NCI-H1092 treated with DMSO at 0.1 percent for 48 hours (cell line): ENCODE data around the gene NBPF20.
A peak's percentile ranks its signal among the peaks of the same experiment; 100 is the strongest.
"Not testable (repeated sequence)": the region's sequence is repeated elsewhere in the genome, so short reads cannot be mapped to it uniquely, and the experiment has no call there.

Experiments used
- DNase-seq: peaks from one replicate; lab custom pipeline; 2025; lab: John Stamatoyannopoulos, UW

The NBPF20 gene

GRCh38 chr1:145425436-145426029 is at the start of gene NBPF20:
Gene NBPF20 (minus strand): TSS chr1:145425603. CDS start chr1:145405272, 20,331 bp downstream.
- DNase-seq = peak; percentile 90

DNA sequence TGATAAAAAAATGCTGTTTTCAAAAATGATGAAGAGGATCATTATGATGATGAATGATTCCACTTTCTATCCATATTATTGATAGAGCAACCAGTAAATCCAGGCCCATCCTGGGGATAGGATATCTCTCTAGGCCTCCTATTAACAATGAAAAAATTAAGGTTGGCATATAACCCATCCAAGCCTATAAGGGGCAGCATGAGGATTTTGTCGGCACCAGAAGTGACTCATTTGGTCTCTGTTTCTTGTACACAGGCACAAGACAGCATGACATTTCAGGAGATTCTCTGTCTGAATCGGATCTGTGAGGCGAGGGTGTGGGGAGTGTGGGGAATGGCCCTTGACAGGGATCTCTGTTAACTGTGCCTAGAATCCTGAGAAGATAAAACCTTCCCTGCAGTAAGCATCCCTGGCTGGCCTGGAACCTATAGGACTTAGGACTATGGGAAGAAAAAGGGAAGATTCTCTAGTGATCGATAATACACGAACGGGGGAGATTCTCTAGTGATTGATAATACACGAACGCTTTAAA is 49.5 kb upstream of the NBPF20 start:
- not testable (repeated sequence) for DNase-seq

- DNase-seq = not testable (repeated sequence)
These were observed 47.3 kb upstream of the NBPF20 start for GRCh38 chr1:145472731-145473130.

DNA sequence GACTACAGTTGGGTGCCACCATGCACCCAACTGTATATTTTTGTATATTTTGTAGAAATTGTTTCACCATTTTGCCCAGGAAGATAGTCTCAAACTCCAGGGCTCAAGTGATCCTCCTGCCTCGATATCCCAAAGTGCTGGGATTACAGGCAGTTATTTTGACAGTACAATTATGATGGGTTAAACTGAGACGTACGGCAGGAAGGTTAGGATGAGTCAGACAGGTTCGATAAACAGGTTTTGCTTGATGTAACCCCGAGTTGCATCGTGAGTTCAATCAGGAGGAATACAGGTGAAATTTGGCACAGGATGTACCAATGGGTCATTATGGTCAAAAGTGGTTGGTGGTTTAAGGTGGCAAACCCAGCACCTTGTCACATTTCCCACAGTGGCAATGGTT is 46.0 kb upstream of the NBPF20 start:
- DNase-seq = not testable (repeated sequence)

DNA sequence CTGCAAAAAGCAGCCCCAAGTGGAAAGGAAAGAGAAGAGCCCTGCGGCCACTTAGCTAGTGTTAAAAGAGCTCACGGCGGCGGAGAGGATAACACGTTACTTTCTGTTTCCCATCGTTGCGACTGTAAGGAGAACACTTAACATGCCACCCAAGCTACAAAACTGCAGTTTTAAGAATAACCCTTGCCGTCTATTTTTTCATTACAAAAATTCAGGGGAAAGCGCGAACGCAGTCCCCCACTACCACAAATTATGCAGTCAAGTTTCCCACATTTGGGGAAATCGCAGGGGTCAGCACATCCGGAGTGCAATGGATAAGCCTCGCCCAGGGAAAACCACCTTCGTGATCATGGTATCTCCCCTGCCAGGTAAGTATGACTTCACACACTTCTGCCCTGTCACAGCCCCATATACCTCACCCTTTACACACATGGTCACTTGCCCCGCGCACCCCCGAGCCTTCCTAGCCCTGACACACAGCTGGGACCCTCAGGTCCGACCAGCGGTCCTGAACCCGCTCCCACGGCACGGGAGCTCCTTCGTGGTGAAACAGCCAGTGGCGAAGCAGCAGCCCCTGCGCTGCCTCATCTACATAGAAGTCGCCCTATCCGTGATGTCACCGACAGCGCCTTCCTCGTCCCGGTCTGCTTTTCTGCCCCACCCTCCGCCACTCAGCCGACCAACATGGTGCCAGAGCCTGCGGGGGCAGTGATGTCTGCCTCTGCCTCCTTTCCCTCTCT is 40.2 kb upstream of the NBPF20 start:
- DNase-seq = peak; percentile 52

- not testable (repeated sequence) for DNase-seq
These were observed 39.4 kb upstream of the NBPF20 start for GRCh38 chr1:145464708-145465336.

DNA sequence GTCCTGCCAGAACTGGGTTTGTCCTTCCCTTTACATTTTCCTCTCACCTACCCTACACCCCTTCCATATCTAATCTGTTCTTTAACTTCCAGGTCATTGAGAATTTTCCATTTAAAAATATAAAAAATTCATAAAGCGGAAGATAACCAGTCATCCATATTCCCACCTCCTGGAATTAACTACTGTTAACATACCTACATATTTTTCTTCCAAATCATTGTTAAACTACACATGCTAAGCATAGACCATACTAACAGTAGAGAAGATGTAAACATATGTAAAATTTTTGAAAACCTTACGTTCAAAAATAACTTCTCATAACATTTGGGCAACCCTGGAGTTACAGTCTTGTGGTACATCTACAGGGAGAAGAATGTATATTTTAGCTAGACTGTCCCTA is 38.6 kb upstream of the NBPF20 start:
- DNase-seq = not testable (repeated sequence)

DNA sequence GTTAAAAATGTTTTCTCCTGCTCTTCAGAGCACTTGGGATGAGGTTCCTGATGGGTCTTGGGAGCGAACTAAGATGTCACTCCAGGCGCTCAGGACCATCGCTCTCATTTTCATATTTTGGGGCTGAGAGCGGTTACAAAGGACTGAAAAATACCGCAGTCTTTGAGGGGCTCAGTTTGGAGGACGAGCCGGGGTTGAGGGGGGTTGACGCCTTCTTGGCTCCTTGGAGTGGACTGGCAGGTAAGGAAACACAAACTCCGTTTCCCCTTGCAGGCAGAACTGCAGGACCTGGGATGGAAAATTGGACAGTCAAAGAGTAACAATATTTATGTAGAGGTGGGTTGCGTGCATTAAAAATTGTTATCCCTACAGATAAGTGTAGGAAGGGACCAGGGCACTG is 35.3 kb upstream of the NBPF20 start:
- not testable (repeated sequence) for DNase-seq

DNA sequence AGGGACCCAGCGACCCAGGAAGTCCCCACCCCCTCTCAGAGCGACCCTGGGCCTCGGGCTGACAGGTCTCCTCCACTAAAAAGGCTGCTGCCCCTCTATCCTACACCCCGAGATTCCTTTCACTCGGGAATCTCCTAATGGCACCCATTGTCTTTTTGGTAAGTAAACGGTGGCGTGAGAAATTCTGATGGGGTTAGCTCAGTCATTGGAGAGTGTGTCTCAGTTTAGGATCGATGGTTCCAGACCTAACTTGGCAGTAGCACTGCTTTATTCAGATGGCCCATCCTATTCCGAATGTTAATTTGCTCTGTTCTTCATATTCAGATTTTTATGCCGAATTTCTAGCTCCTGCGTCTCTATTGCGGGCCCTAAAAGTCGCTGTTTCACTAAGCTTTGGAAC is 34.6 kb upstream of the NBPF20 start:
- not testable (repeated sequence) for DNase-seq

DNA sequence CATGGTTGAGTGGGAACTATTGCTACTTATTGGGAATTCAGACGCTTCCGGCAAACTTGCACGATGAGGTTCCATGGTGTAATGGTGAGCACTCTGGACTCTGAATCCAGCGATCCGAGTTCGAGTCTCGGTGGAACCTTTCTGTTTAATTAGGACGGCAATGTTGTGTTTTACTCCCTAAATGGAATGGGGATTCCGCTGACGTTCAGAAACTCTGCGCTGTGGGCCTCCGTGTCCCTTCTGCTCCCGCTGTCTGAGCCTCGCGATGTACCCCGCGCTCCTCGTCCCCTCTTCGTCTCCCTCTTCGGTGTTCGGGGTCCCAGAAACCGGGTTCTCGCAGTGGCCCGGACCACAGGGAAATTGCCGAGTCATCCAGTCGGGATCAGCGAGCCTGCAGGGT is 34.2 kb upstream of the NBPF20 start:
- DNase-seq = not testable (repeated sequence)

DNA sequence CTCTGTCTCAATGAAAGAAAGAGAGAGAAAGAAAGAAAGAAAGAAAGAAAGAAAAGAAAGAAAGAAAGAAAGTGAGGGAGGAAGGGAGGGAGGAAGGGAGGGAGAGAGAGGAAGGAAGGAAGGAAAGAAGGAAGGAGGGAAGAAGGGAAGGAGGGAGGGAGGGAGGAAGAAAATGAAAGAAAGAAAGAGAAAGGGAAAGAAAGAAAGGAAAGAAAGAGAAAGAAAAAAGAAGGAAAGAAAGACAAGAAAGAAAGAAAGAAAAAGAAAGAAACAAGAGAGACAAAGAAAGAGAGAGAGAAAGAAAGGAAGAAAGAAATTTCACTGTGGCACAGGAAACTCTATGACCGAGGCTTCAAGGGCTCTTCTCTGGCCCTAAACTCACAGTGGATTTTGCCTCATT is 33.7 kb upstream of the NBPF20 start:
- DNase-seq = not testable (repeated sequence)

DNA sequence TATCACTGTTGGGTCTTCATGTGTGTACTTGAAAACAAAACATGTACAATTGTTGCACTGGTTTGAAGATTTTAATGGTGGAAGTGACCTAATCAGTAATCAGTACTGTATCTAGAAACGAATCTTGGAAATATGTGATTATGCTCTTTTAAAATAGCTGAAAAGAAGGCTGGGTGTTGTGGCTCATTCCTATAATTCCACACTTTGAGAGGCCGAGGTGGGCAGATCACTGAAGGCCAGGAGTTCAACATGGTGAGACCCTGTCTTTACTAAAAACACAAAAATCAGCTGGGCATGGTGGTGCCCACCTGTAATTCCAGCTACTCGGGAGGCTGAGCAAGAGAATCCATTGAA is 29.4 kb upstream of the NBPF20 start:
- not testable (repeated sequence) for DNase-seq

DNA sequence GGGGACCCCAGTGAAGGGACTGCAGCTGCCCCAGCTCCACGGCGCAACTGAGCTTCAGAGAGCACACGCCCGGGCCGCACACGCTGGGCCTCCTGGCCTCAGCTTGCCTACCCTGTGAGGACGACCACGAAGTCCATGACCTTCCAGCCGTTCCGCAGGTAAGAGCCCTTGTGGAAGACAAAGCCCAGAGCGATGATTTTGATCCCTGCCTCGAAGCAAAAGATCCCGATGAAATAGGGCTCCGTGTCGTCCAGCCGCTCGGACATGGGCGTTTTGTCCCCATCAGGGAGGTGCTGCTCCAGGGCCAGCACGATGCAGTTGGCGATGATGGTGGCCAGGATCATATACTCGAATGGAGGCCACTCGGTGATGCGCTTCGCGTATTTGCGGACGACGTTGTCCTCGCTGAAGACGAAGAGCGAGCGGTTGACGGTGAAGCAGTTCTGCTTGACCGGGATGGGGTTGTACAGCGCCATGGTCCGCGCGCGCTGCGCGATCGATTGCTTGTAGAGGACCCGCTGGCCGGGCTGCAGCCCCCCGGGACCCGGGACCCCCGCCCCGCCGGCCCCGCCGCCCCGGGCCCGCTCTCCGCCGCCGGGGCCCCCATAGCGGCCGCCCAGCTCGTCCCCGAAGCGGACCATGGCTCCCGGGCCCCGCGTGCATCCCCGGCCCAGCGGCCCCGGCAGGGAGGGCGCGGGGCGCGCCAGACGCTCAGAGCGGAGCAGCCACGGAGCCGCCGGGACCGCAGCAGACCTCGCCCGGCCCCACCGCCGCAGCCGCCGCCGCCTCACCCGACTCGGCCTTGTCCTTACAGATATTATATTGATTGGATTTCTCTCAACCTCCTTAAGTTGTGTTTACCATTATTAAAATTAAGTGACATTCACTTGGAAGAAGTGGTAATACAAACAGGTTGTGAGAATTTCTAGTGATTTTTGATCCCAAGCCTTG is 28.7 kb upstream of the NBPF20 start:
- not testable (repeated sequence) for DNase-seq

DNA sequence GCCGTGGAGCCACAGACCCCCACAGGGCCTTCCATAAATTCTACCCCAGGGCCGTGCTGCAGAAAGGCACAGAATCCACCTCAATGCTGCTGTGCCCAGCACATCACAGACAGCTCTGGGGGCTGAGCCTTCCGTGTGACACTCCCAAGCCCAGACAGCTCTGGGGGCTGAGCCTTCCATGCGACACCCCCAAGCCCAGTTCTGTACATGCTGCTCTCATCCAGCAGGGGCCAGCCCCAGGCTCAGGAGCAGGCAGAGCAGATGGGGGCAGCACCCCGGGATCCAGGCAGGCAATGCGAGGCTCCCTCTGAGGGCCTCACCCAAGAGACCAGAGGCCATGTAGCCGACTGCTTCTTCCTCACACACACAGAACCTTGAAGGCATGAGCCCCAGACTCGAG is 27.1 kb upstream of the NBPF20 start:
- DNase-seq = not testable (repeated sequence)

DNA sequence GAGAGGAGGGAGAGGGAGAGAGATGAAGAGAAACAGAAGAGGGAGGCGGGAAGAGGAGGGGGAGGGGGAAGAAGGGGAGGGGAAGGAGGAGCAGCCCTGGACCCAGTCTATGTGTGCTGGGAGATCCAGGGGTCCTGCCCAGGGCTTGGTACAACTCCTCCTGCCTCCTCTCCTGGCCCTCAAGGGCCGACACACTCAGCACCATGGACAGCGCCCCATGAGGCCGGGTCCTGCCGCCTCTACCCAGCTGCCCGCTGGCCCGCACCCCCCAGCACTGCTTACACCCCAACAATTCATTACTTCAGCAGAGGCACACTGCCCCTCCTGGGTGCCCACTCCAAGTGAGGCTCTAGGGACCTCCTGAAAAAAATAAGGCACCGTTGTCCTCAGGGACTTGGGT is 26.5 kb upstream of the NBPF20 start:
- not testable (repeated sequence) for DNase-seq

DNA sequence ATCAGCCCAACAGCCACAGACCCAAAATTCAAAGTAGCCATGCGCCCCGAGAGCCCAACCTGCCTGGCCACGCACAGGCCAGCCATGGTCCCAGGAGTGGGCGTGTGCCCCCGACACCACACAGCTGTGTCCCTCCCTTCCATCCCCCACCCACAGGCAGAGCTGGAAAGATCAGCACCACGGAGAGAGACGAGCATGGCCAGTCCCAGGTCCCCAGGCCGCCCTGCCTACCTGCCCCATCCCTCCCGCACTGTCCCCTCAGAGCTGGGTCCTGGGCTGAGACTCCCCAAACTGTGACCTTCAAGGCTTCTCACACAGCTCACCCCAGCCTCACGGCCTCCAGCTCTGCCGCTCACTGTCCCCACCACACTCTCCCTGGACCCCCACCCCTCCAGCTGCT is 19.8 kb upstream of the NBPF20 start:
- DNase-seq = not testable (repeated sequence)

- DNase-seq = not testable (repeated sequence)
These were observed 16.9 kb upstream of the NBPF20 start for GRCh38 chr1:145442340-145442739.

DNA sequence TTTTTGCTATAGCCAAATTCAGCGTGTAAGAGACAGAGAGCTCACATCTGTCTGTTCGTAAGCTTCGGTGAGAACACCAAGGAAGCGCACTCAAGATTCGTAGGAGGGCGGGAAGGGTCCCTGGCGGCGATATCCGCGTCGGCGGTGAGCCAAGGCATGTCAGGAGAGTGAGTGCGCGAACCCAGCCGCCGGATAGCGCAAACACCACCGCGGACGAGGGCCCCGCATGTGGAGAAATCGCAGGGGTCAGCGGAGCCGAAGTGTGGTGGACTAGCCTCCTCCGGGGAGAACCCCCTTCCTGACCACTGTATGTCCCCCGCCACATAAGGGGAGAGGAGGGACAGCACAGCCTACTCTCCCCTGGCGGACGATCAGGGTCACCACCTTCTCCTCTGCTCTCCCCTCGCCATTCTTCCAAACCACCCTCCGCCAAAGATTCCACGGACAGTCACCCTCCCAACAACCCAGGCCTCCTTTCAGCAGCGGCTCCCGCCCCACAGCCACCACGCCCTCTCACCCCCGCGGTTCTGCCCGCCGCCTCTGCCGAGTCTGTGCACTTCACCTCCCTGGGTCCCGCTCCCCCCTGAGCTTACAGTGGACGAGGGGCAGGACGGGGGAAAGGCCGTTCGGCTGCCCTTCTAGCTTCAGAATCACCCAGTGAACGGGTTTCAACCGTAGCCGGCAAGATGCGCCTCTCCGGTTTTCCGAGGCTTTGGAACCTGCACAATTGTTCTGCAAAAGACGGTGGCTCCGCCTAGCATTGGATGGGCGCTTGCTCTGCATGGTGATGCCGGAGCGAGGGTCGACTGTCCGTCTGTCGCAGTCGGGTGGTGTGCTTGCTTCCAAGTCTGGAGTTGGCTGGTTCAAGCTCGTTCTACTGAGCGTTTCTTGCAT is 6.2 kb upstream of the NBPF20 start:
- DNase-seq = not testable (repeated sequence)

DNA sequence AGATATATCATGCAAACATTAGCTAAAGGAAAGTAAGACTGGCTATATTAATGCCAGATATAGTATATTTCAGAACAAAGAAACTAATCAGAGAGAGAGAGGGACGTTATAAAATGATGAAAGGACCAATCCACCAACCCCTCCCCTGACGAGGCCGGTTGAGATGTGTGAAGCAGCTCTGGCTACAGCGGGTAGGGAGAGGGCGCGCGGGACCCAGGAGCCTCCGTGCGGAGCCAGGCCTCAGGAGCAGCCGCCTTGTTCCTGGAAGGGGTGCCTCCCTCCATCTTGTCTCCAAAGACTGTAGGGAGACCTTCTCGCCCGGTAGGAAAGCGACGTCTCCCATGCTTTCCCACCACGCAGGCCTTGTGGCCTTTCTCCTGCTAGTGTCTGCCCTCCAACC is 5.4 kb upstream of the NBPF20 start:
- DNase-seq = not testable (repeated sequence)

- not testable (repeated sequence) for DNase-seq
These were observed 3.9 kb upstream of the NBPF20 start for GRCh38 chr1:145429329-145429728.
